ENCODE results near the gene SYT6. TPM values are rescaled to one million over a fixed set of nuclear protein-coding genes. Genes with fewer than 3 reads are reported as not detected.

SYT6 gene
- total RNA-seq, 1 experiment from 2014 or later, result not detected

GRCh38 chr1:114080511-114081436 is 72.9 kb downstream of the SYT6 start:
- POLR2A ChIA-PET, result no interaction called here
- TF ChIP-seq TCF7L2 (IDR thresholded peaks at IDR 0.05; ENCODE audit: low read depth, low read length), result no peak
- TF ChIP-seq REST (IDR thresholded peaks at IDR 0.05; ENCODE audit: insufficient read depth in 1 of 2, low read depth in 2 of 2, low read length in 1 of 2), result no peak
- TF ChIP-seq SIN3A (IDR thresholded peaks at IDR 0.05; ENCODE audit: borderline replicate concordance, insufficient read depth, low read depth, low read length), result no peak
- TF ChIP-seq, protein P1, sequence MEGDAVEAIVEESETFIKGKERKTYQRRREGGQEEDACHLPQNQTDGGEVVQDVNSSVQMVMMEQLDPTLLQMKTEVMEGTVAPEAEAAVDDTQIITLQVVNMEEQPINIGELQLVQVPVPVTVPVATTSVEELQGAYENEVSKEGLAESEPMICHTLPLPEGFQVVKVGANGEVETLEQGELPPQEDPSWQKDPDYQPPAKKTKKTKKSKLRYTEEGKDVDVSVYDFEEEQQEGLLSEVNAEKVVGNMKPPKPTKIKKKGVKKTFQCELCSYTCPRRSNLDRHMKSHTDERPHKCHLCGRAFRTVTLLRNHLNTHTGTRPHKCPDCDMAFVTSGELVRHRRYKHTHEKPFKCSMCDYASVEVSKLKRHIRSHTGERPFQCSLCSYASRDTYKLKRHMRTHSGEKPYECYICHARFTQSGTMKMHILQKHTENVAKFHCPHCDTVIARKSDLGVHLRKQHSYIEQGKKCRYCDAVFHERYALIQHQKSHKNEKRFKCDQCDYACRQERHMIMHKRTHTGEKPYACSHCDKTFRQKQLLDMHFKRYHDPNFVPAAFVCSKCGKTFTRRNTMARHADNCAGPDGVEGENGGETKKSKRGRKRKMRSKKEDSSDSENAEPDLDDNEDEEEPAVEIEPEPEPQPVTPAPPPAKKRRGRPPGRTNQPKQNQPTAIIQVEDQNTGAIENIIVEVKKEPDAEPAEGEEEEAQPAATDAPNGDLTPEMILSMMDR (IDR thresholded peaks at IDR 0.05), result no peak
- TF ChIP-seq POLR2AphosphoS5 (IDR thresholded peaks at IDR 0.05; ENCODE audit: low read depth, low read length), result no peak
- CTCF ChIA-PET, result no interaction called here
- in situ Hi-C loops (cut with HindIII; ENCODE audit: low pct_unique_long_range_greater_than_20kb, low sequenced_read_pairs), result no loop called here
- Histone ChIP-seq H3K27me3 (ENCODE audit: control insufficient read depth, insufficient read depth, low read length) (no peaks in the 10 kb centered on the region), H3K27ac (ENCODE audit: low read length) (no peak overlapping the region), H3K4me1 (ENCODE audit: control insufficient read depth, insufficient read depth, low read length) (no peaks in the 10 kb centered on the region), H3K9me3 (ENCODE audit: control insufficient read depth, insufficient read depth, low read depth, low read length) (no peaks in the 10 kb centered on the region), H3K4me3 (ENCODE audit: low read depth in 2 of 2, low read length in 2 of 2) (no peak overlapping the region), H3K36me3 (ENCODE audit: control insufficient read depth, insufficient read depth, low read length) (no peaks in the 10 kb centered on the region)
- ATAC-seq (no peak), DNase-seq (ENCODE audit: low read depth, low spot score) (no peak)
- no TSS peak for BruUV-seq (replicated peaks)
- intact Hi-C loops (cut with micrococcal nuclease; ENCODE audit: unreplicated experiment), result no loop called here

DNA sequence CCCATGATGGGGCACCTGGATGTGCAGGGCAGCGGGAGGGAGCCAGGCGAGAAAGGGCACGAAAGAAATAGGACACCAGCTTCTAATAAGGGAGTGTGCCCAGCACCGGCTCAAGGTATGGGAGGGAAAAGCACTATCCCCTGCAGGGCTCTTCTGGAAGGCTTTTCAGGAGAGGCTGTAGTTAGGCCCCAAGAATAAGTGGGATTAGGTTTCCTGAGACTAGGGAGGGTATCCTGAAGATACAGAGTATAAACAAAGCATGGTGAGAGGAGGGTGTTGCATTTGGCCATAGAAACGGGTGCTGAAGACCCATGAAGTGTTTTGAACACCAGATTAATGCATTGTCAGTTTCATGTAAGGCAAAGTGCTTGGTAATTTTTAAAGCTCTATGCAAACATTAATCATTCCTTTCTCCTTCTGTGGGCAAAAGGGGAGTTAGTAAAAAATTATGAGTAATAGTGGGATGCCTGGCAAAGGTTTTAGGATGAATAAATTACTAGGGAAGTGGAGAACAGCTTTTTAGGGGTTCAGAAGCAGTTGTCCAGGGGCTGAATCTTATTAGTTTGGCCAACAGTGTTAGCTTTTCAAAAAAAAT is 74.0 kb downstream of the SYT6 start:
- no peak for ATAC-seq
- BruUV-seq (replicated peaks), result no TSS peak
- no peak overlapping the region for H3K27ac ChIP-seq (ENCODE audit: low read length)
- CTCF ChIA-PET, result no interaction called here
- H3K36me3 ChIP-seq (ENCODE audit: control insufficient read depth, insufficient read depth, low read length), result no peaks in the 10 kb centered on the region
- no peaks in the 10 kb centered on the region for H3K9me3 ChIP-seq (ENCODE audit: control insufficient read depth, insufficient read depth, low read depth, low read length)
- intact Hi-C loops (cut with micrococcal nuclease; ENCODE audit: unreplicated experiment) (no loop called here), in situ Hi-C loops (cut with HindIII; ENCODE audit: low pct_unique_long_range_greater_than_20kb, low sequenced_read_pairs) (no loop called here)
- no peak for TF ChIP-seq REST (IDR thresholded peaks at IDR 0.05; ENCODE audit: insufficient read depth in 1 of 2, low read depth in 2 of 2, low read length in 1 of 2)
- no peak for TF ChIP-seq TCF7L2 (IDR thresholded peaks at IDR 0.05; ENCODE audit: low read depth, low read length)
- TF ChIP-seq SIN3A (IDR thresholded peaks at IDR 0.05; ENCODE audit: borderline replicate concordance, insufficient read depth, low read depth, low read length), result no peak
- no peak for TF ChIP-seq POLR2AphosphoS5 (IDR thresholded peaks at IDR 0.05; ENCODE audit: low read depth, low read length)
- TF ChIP-seq, protein P1 (IDR thresholded peaks at IDR 0.05), result no peak
- no peaks in the 10 kb centered on the region for H3K27me3 ChIP-seq (ENCODE audit: control insufficient read depth, insufficient read depth, low read length)
- H3K4me3 ChIP-seq (ENCODE audit: low read depth in 2 of 2, low read length in 2 of 2), result no peak overlapping the region
- DNase-seq (ENCODE audit: low read depth, low spot score), result no peak
- POLR2A ChIA-PET, result no interaction called here
- H3K4me1 ChIP-seq (ENCODE audit: control insufficient read depth, insufficient read depth, low read length), result no peaks in the 10 kb centered on the region

All from Panc1 (cell line).